K562 (cell line): Measurements from ENCODE around the gene SSR2. TPM values are rescaled to one million over a fixed set of nuclear protein-coding genes. Genes with fewer than 3 reads are reported as not detected.

ENCODE experiments used
- ATAC-seq: fragments of 200-7000 bp; cut with Tn5 transposase; 3 replicates; pipeline ENCODE4 v1.9.1; 2020; ENCODE audit warnings: moderate library complexity
- BruUV-seq: library from RNA; stranded (reverse); fragments of 400-500 nt; replicated peaks from 2 replicates; lab custom pipeline; 2021; lab: Mats Ljungman, UMichigan
- CTCF ChIA-PET: fragments of 300-600 bp; formaldehyde crosslinking; extraction: SDS; loops from one replicate; lab custom pipeline; 2021; ENCODE audit warnings: low intra/inter-chr PET ratio; lab: Yijun Ruan, JAX
- POLR2A ChIA-PET: fragments of 300-600, 350-650 bp; sonication (Branson Sonifier 250); formaldehyde crosslinking; extraction: SDS; loops from one replicate; lab custom pipeline; 2021; ENCODE audit warnings: antibody characterized with exemption, inconsistent platforms; lab: Yijun Ruan, JAX
- DNase-seq, 4 experiments: peaks; one replicate each; pipeline versions ENCODE4 v3.0.0 to v3.0.0-alpha.2; 2011 to 2018; ENCODE audit warnings: low spot score in 3 of 4, mixed read lengths in 3 of 4; ENCODE audit errors: extremely low read depth in 1 of 4
- FAIRE-seq: peaks from 2 replicates; lab custom pipeline; 2011; peaks lifted over from hg19 to GRCh38; lab: Jason Lieb, UNC
- H2AFZ ChIP-seq: 2 replicates; pipeline ENCODE4 v1.6.0; 2011; ENCODE audit warnings: low read depth, low read length, control low read depth, inconsistent platforms
- H3K27ac ChIP-seq: fragments of 200-600 bp; 3 replicates; pipeline ENCODE4 v1.8.0; 2011; ENCODE audit warnings: low read depth, mild to moderate bottlenecking, control low read depth, inconsistent platforms, low read length, moderate library complexity, mixed read lengths; ENCODE audit errors: extremely low read depth
- H3K27me3 ChIP-seq, 2 experiments: fragments of 300-600 bp in 1 of 2; 2 replicates in 1 of 2; 3 replicates in 1 of 2; pipeline versions ENCODE4 v1.6.0 to v1.8.0; 2011; ENCODE audit warnings: inconsistent platforms in 2 of 2, low read length in 2 of 2, mild to moderate bottlenecking in 1 of 2, mixed read lengths in 1 of 2, moderate library complexity in 1 of 2; ENCODE audit not compliant: control insufficient read depth in 2 of 2, insufficient read depth in 2 of 2
- H3K36me3 ChIP-seq: fragments of 300-600 bp; 3 replicates; pipeline ENCODE4 v1.8.0; 2011; ENCODE audit warnings: mild to moderate bottlenecking, low read length, inconsistent platforms; ENCODE audit not compliant: control insufficient read depth, insufficient read depth
- H3K4me1 ChIP-seq, 2 experiments: fragments of 200-600 bp in 1 of 2; replicated peaks in 1 of 2; 2 replicates in 1 of 2; 3 replicates in 1 of 2; pipeline versions ENCODE4 v1.5.1 to v1.8.0; 2011; ENCODE audit warnings: inconsistent platforms in 2 of 2, low read length in 2 of 2, mild to moderate bottlenecking in 1 of 2, mixed read lengths in 1 of 2, moderate library complexity in 1 of 2; ENCODE audit not compliant: control insufficient read depth in 2 of 2, insufficient read depth in 2 of 2
- H3K4me2 ChIP-seq: 2 replicates; pipeline ENCODE4 v1.6.1; 2011; ENCODE audit warnings: low read length, control low read depth, inconsistent platforms, mixed read lengths; ENCODE audit not compliant: insufficient read depth
- H3K4me3 ChIP-seq: fragments of 200-600 bp; sonication (generic), shearing (Covaris generic); 2 replicates; pipeline ENCODE4 v1.5.1; 2016; ENCODE audit warnings: control low read depth, inconsistent platforms
- H3K79me2 ChIP-seq: fragments of 200-600 bp; 3 replicates; pipeline ENCODE4 v1.8.0; 2011; ENCODE audit warnings: low read length, inconsistent platforms; ENCODE audit not compliant: control insufficient read depth, insufficient read depth
- H3K9ac ChIP-seq, 2 experiments: 2 replicates each; pipeline versions ENCODE4 v1.6.0 to v1.6.1; 2011; ENCODE audit warnings: low read depth in 2 of 2, low read length in 2 of 2, control low read depth in 1 of 2, inconsistent platforms in 1 of 2, mild to moderate bottlenecking in 1 of 2, mixed read lengths in 1 of 2; ENCODE audit not compliant: insufficient read depth in 1 of 2
- H3K9me1 ChIP-seq: one replicate; pipeline ENCODE4 v1.6.0; 2011; ENCODE audit warnings: inconsistent platforms, mild to moderate bottlenecking, low read length, moderate library complexity; ENCODE audit not compliant: control insufficient read depth, insufficient read depth
- H3K9me3 ChIP-seq: replicated peaks from 2 replicates; pipeline ENCODE4 v1.5.1; 2011; ENCODE audit warnings: low read depth, low read length, inconsistent platforms; ENCODE audit not compliant: control insufficient read depth, insufficient read depth
- H4K20me1 ChIP-seq: replicated peaks from 2 replicates; pipeline ENCODE4 v1.6.1; 2011; ENCODE audit warnings: low read length, inconsistent platforms, mixed read lengths; ENCODE audit not compliant: control insufficient read depth, insufficient read depth
- ETV1 ChIP-seq: fragments of 450-650 bp; conservative IDR thresholded peaks from 2 replicates; pipeline ENCODE4 v1.6.1; 2016; ENCODE audit warnings: missing genetic modification characterization, control low read depth, low read depth, missing compliant biosample characterization
- KDM1A ChIP-seq, 2 experiments: fragments of 450-650 bp; IDR thresholded peaks; 2 replicates each; pipeline ENCODE4 v1.6.1; 2016; ENCODE audit warnings: mild to moderate bottlenecking in 2 of 2
- ZNF740 ChIP-seq, 3 experiments: fragments of 200-800 bp in 1 of 3; sonication (Bioruptor generic) in 1 of 3; sonication (generic) in 1 of 3; formaldehyde crosslinking in 1 of 3; IDR thresholded peaks; 2 replicates each; pipeline versions ENCODE4 v1.6.1 to v1.8.0; 2016 to 2022; ENCODE audit warnings: mild to moderate bottlenecking in 2 of 3, missing compliant biosample characterization in 2 of 3, missing genetic modification characterization in 2 of 3, missing genetic modification reagents in 1 of 3
- WGBS: fragments of 100-300 bp; shearing (Covaris generic); methylation state at CpG from one replicate; pipeline ENCODE4 v1.1.6; 2016; ENCODE audit warnings: low coverage, mixed read lengths; ENCODE audit not compliant: insufficient coverage; ENCODE audit errors: missing lambda C conversion rate; 5-methylcytosine and 5-hydroxymethylcytosine counted together
- in situ Hi-C: fragments of 300-500 bp; cut with MboI; formaldehyde crosslinking; loops from 4 replicates; pipeline ENCODE4 v1.15.0; 2018; ENCODE audit warnings: inconsistent platforms, mixed read lengths
- intact Hi-C: fragments of 100-400 bp; cut with micrococcal nuclease; formaldehyde crosslinking; loops from 2 replicates; pipeline ENCODE4 v1.14.2; 2022
- polyA plus RNA-seq, 8 experiments: library from polyadenylated mRNA; depleted of rRNA in 4 of 8; stranded (reverse) in 5 of 8; unstranded in 3 of 8; fragments of >200 nt; fragmentation: Nextera tagmentation in 2 of 8; fragmentation: Illumina TruSeq in 1 of 8; extraction: Ambion mirVana in 2 of 8; extraction: Trizol in 1 of 8; gene quantifications; 2 replicates each; pipeline versions ENCODE4 v1.2.1 to v1.2.3, GENCODE V29; 2011 to 2014; ENCODE audit warnings: inconsistent platforms in 1 of 8, missing spikeins in 1 of 8
- total RNA-seq, 7 experiments: library from RNA; depleted of rRNA in 6 of 7; stranded (reverse); fragments of >200 nt in 6 of 7; fragmentation: Illumina TruSeq in 2 of 7; extraction: Trizol in 2 of 7; gene quantifications; 2 replicates each; pipeline versions ENCODE4 v1.2.1 to v1.2.3, GENCODE V29; 2011 to 2021; ENCODE audit warnings: low replicate concordance in 1 of 7

SSR2 gene
- total and polyA plus RNA-seq, 9 of the 15 experiments (the other 6 are each of a cell fraction or from before 2014, with no cell fraction given): 161 to 411 (median 240) TPM

GRCh38 chr1:156065871-156066270, 45.1 kb upstream of the SSR2 start:
- H3K4me2 ChIP-seq: no peak overlapping the region
- peak overlapping the region; percentile 29 for H2AFZ ChIP-seq
- no peak for FAIRE-seq
- ATAC-seq: no peak
- WGBS: 46% methylated on average over 16 of the region's 16 CpGs
- in situ Hi-C loops (loop anchor here (5.0 kb wide), 1 partner anchor 134 kb away; the partner anchor contains the start of gene KHDC4), intact Hi-C loops (loop anchor here (1.0 to 5.0 kb wide), 4 partner anchors 39 to 329 kb away; no protein-coding TSS in a partner anchor)
- POLR2A ChIA-PET: interaction anchor here (0.5 to 2.5 kb wide), 6 partner anchors 9 to 136 kb away, joined by 3 to 9 read pairs (median 4); partner anchors contain the start of gene KHDC4
- no peaks in the 10 kb centered on the region for H3K79me2 ChIP-seq
- DNase-seq: no peak
- BruUV-seq: no TSS peak
- H3K9me1 ChIP-seq: no peaks in the 10 kb centered on the region
- H3K9ac ChIP-seq: peak overlapping the region in 1 of 2 experiments; percentile 55; a peak in 1 of 4 replicates
- no peaks in the 10 kb centered on the region for H3K27me3 ChIP-seq
- TF ChIP-seq KDM1A (IDR thresholded peaks at IDR 0.05) (0 out of 4 replicates have a peak, but pooled peaks of 1 of the 2 experiments have one; percentile 10), ETV1 (tag) (no peak), ZNF740 (CRISPR knock-in tag; IDR thresholded peaks at IDR 0.05) (peak; percentile 62), ZNF740 (tag; IDR thresholded peaks at IDR 0.05) (no peak)
- TF ChIP-seq, all 486 proteins: peak for 2
- Histone ChIP-seq H4K20me1 (no peaks in the 10 kb centered on the region), H3K4me3 (no peak overlapping the region), H3K9me3 (no peaks in the 10 kb centered on the region), H3K27ac (no peak overlapping the region), H3K4me1 (peaks cover 6 to 17% of the 10 kb centered on the region in 2 experiments; a peak in 4 of 5 replicates), H3K36me3 (no peaks in the 10 kb centered on the region)
- CTCF ChIA-PET: interaction anchor here (1.1 to 1.2 kb wide), 3 partner anchors 40 to 130 kb away, joined by 5 to 7 read pairs (median 5); no protein-coding TSS in a partner anchor
